ENCODE measurements around the gene UTP14A. TPM values are rescaled to one million over a fixed set of nuclear protein-coding genes. Genes with fewer than 3 reads are reported as not detected.

The UTP14A gene
- total RNA-seq, 1 donor from 2014 or later = 17.7 TPM

Other genes starting within 250 kb of the UTP14A start
- gene XPNPEP2, start 167.2 kb upstream of the UTP14A start, total RNA-seq = 3.7 TPM
- gene SASH3, start 126.2 kb upstream of the UTP14A start, total RNA-seq = 2.6 TPM
- gene ZDHHC9, start 62.3 kb upstream of the UTP14A start, total RNA-seq = 17.7 TPM
- gene BCORL1, start 76.5 kb downstream of the UTP14A start, total RNA-seq = 5.2 TPM
- gene ELF4, start 204.3 kb downstream of the UTP14A start, total RNA-seq = 5.7 TPM